HCT116 (cell line): ENCODE measurements around the gene INSRR.

Experiments used
- EZH2 ChIP-seq: fragments of 200-600 bp; sonication (generic); IDR thresholded peaks from 2 replicates; pipeline ENCODE4 v1.6.1; 2017; ENCODE audit warnings: antibody characterized with exemption, mixed run types
- REST ChIP-seq: IDR thresholded peaks from 2 replicates; pipeline ENCODE4 v1.6.1; 2012; ENCODE audit warnings: low read depth

GRCh38 chr1:156811168-156811567 is 47.7 kb downstream of the INSRR start:
- TF ChIP-seq REST: no peak
- TF ChIP-seq EZH2: no peak
